ENCODE results near the gene CSGALNACT2.

GRCh38 chr10:43120116-43120928, 17.9 kb upstream of the CSGALNACT2 start:
- TF ChIP-seq POLR2A (IDR thresholded peaks at IDR 0.05) = no peak
- no peak for TF ChIP-seq POLR2AphosphoS5 (IDR thresholded peaks at IDR 0.05)
